HTR-8/SVneo (cell line): ENCODE measurements around the gene VTI1A.
"Not testable (repeated sequence)": the region's sequence is repeated elsewhere in the genome, so short reads cannot be mapped to it uniquely, and the experiment has no call there.

Experiments
- DNase-seq: peaks from one replicate; pipeline ENCODE4 v3.0.0; 2011; ENCODE audit warnings: low spot score, mixed read lengths; ENCODE audit not compliant: insufficient read length
- FAIRE-seq: peaks from 2 replicates; lab custom pipeline; 2011; peaks lifted over from hg19 to GRCh38; lab: Jason Lieb, UNC

The VTI1A gene

DNA sequence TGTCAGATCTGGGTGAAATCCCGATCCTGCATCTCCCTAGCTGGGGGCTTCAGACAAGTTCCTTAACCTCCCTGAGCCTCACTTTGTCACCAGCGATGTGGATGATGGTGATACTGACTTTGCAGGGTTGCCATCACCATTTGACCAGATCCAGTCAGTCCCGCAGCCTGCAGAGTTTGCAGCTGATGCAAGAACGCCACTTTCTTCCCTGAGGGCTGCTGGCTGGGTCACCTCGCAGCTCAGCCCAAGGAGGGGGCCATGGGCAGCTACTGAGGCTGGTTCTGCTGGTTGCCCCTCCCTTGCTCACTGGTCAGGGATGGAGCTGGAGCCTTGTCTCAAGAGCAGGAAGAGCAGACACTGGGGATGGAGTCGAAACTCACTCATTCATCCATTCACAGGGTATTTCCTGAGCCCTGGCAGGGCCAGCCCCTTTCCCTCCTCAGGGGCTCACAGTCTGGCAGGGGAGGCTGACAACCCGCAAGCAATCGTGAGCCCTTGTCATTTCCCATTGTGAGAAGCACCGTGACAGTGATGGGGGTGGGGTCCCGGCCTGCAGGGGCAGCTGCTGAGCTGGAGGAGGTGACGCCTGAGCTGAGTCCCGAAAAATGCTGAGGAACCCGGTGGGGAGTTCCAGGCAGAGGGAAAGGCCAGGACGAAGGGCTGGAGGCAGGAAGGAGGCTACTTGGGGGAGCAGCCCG lies 391.9 kb downstream of the VTI1A start:
- FAIRE-seq, result no peak
- no peak for DNase-seq

DNA sequence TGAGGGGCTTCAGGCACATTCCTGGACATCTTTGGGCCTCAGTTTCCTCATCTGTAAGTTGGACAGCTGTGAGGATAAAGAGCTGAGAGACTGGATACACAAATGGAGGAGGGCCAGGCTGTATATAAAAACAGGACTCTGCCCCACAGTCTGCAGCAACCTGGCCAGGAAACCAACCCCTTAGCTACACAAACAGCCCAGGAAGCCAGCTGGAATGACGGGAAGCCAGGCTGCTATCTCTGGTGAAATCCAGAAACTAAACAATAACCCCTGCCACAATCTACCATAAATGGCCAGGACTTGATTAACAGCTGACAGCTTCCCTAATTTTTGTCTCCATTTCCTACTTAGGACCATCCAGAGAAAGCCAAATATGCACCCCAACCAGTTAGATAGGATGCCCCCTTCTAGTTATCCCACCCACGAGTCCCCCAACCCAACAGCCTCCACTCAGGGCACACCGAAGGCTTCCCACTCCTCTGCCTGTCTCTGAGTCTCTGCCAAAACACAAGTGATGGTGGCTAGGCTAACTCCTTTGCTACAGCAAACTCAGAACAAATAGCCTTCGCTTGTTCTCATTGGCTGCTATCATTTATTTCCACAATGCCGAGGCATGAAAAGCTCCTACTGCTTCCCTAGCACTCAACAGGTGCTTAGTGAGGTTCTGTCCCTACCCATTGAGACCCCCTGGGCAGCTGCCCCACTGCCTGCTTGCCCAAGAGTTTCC lies 393.1 kb downstream of the VTI1A start:
- DNase-seq (no peak), FAIRE-seq (no peak)

DNA sequence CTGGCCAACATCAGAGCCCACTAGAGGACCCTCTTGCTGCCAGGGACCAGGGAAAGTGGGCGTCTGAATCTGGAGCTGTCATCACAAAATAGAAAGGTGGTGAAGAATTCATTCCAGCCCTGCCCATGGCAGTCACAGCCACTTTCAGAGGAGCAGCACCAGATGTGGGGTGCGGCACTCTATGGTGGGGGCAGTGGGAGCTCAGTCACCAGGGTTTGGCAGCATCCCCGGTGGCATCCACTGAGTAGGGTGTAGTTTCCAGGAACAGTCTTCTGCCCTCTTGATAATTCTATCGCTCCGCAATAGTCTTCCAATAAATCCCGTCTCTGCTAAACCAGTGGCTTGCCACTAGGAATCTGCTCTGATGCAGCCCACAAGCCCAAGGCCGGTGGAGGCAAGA lies 394.5 kb downstream of the VTI1A start:
- DNase-seq (no peak), FAIRE-seq (no peak)

DNA sequence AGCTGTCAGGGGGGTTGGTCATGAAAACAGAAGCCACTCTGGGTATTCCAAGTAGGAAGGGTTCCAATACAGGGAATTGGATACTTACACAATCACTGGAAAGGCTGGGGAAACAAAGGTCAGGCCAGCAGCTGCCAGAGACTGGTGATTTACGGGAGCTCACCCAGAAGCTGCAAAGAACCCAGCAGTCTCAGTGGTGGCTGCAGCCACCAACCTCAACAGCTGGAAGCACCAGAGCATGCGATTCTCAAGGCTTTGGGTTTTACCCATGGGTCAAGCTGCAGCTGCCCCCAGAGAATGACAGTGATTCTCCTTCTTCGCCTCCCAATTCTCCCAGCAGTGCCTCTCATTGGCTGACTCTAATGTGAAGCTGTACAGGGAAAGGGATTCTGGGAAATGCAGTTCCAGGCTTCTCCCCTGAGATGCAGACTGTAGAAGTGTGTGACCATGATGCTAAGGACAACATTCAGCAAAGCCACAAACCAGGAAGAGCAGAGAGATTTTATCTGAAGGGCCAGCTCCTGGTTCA lies 395.9 kb downstream of the VTI1A start:
- no peak for DNase-seq

DNA sequence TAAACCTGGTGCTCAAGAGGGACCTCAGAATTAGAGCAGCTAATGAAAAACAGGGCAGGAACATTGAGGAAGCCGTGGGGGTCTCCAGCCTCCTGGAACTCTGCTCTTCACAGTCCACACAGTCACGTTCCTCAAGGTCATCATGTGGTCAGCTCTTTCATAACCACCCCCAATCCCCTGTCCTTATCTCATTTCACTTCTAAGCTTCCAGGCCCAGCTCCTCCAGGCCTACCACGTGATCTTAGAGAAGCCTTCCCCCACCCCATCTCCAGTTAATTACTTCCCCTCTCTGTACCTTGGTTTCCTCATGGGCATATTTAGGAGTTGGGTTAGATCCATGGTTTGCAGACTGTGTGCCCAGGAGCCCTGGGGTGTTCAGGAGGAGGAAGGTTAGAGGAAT lies 396.6 kb downstream of the VTI1A start:
- no peak for FAIRE-seq
- no peak for DNase-seq

More for the DNA sequence above, 395.9 kb downstream of the VTI1A start:
- no peak for FAIRE-seq

DNA sequence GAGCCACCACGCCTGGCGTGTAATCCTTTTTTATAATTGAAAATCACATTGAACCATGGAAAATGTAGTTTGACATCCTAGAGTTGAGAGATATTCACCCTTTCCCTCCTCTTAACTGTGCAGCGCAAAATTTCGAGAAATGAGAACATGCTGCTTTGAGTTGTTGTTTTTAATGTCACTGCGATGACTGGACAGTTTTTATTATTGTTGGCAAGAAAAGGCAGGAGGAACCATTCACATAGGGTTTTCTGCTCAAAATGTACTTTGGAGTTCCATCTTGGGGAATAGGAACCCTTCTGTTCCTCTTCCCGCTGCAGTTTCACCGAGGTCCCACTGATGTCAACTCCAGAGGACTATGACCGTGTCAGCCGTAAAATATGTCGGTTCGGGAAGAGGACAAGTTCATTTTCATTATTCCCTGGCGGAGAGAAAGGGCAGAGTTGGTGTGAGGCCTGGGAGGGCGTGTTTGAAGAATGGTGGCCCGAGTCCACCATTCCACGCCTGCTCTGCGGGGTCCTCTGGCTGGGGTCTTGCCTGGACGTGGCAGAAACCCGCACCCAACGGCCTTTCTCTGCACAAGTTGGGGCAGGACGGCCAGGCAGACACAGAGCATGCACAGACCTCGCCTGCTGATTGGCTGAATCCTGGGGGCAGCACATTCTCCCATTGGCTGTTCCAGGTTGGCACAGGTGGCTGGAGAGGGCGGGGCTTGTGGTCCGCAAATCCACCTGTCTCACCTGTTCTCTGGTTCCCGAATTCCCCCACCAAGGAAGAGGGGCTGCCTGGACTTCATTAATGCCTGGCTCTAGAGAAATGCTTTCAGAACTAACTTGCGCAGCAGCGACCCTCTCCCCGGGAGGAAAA lies 397.9 kb downstream of the VTI1A start:
- FAIRE-seq, result no peak

DNA sequence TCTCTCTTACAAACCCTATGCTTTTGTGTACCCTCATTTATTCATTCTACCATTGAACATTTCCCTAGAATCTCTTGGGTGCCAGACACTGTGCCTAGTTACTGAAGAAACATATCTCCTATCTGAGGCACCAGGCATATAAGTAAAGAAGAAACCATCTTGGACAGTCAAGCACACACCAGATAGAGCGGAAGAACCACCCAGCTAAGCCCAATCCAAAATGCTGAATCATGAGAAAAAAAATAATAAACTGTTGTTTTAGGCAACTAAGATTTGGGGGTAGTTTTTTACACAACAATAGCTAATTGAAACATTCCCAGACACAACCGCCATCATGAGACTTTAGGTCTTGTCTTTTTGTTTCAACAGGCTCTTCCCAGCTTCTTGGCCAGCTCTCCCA lies 400.8 kb downstream of the VTI1A start:
- FAIRE-seq, result no peak
- no peak for DNase-seq

More for the DNA sequence above, 397.9 kb downstream of the VTI1A start:
- no peak for DNase-seq

DNA sequence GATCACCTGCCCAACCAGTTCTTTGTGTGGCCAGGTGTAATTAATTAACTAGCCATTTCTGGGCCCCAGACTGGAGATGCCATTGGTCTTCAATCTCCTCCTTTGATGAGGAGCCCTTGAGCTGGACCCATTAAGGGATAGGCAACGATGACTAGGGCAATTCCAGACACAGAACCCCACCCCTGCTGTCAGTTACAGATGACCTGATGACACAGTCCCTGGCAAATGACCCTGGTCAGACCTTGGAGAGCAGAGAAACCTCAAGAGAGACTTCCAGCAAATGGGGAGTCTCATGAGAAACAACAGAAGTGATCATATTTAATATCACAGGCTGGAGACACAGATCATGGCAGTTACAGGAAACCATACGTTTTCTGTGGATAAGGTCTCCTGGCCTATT lies 401.2 kb downstream of the VTI1A start:
- no peak for DNase-seq
- no peak for FAIRE-seq

DNA sequence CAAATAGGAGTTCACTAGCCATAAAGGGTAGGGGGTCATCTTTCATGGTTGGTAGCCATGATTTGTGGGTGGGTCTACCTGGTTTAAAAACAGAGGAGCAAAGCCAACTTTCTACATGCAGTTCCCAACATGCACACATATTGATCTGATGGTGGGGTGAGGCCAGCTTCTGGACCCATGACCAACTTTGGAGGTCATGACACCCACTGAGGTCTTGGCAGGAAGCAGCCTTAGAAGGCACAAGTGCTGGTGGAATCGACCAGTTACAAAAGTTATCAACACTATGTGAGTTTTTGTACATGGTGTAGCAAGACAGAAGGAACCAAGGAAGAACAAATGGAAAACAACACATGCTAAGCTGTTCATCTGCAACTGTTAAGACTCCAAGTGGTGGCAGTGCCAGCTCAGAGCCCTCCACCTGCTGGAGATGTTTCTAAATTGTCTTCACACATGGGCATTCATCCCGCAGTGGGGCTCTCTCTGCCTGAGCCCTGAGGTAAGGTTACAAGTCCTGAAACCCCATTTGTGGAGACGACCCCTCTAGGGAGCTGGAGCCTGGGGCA lies 401.9 kb downstream of the VTI1A start:
- DNase-seq, result no peak
- FAIRE-seq, result no peak

DNA sequence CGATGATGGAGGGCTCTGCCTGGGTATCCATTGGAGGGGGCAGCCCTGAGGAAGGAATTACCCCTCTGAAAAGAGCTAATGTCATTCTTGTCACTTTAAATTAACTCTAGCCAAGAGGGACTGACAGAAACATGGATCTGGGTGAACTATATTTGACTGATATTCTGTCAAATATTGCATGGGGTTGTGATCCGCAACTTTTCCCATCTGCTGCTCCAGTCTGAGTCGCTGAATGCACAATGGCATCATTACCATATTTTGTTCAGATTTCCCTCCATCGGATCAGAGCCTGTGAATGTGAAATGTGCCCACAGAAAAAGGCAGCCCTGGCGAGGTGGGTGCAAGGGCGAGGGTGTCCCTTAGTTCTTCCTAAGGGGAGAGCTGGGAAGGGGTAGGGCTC lies 402.5 kb downstream of the VTI1A start:
- FAIRE-seq, result no peak
- no peak for DNase-seq

DNA sequence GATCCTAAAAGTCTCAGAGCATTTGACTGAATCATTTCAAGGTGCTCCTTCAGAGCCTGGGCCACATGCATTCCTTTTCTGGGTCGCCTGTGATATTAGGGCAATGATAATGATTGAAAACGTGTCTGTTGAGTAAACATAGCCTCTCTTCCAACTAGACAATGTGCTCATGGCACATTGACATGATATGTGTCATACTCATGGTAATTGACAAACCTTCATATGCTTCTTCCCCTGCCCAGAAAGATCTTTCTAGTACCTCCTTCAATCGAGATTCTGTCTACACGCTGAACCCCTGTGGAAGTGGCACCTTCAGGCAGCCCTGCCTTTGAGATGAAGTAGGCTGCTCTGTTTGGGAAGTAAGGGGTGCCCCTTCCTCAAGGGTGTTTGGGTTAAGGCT lies 404.2 kb downstream of the VTI1A start:
- DNase-seq (no peak), FAIRE-seq (no peak)

DNA sequence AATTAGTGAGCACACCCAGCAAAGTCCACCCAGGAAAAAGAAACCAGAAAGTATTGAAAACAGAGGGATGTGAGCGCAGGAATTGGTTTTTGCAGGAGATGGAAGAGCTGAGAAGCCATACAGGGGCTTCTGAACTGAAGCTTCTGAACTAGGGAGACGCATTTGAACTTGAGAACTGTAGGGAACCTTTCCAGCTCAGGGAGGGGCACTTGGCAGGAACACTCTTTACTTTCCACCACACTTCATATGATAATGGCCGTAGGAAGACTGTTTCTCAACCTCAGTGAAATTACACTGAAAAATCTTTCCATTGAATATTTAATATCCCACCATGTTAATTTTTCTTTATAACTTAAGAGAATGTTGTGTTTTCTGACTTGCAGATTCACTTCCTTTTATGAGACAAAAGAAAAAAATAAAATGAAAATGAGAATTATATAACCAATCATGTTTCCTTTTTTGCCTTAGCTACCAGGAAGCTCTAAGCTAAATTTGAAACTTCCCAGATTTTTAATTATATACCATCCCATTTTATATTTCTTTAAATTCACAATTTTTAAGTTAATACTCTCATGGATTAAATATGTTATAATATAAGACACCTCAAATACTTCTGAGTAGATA lies 404.7 kb downstream of the VTI1A start:
- no peak for DNase-seq
- FAIRE-seq, result no peak

DNA sequence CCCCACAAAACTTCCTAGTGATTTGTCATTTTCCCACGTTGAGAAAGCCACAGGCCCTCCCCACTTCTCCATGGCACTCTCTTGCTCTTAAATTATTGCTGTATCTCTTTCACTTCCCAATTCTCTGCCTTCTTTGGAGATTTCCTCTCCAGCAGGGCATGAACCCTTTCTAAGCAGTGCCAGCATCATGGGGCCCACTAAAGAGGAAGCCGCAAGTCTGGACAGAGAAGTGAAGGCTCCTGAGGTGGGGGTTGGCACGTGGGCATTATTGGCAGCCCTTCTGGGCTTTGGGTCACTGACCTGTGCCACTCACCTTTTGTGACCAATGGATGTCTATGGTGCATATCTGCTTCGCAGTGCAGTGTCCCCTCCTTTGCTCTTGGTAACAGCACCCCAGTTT lies 405.3 kb downstream of the VTI1A start:
- no peak for FAIRE-seq

DNA sequence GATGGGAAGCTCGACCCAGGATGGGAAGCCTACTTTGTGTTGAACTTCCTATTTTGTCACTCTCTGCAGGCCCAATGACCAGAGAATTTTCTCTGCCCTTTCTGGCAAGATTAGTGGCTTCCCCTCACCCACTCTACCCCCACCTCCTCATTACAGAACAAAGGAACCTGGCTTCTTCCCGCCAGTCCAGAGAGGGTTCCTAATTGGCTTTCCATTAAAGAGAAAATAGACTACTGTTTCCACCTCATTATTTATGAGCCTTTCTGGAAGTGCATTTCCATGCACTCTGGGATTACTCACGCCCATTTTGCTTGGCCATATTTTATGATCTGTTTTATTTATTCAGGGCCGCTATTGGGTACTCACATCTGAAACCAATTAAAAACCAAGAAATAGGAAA lies 408.1 kb downstream of the VTI1A start:
- FAIRE-seq (no peak), DNase-seq (no peak)

More for the DNA sequence above, 405.3 kb downstream of the VTI1A start:
- no peak for DNase-seq

DNA sequence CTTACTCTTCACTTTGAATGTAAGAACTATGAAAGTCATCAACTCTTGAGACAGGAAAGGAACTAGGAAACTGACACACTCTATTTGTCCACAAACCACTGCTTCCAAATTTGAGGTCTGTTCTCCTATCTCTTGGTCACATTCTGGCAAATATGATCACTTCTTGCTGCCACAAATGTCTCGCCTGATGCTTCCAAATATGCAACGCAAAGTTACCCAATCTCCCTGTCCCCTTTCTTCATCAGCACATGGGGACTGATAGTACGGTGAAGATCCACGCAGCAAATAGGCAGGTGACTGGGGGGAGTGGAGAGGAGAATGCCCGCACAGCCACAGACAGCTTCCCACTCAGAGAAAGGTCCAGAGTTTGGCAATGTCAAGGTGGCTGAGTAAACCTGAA lies 410.5 kb downstream of the VTI1A start:
- no peak for DNase-seq
- no peak for FAIRE-seq

DNA sequence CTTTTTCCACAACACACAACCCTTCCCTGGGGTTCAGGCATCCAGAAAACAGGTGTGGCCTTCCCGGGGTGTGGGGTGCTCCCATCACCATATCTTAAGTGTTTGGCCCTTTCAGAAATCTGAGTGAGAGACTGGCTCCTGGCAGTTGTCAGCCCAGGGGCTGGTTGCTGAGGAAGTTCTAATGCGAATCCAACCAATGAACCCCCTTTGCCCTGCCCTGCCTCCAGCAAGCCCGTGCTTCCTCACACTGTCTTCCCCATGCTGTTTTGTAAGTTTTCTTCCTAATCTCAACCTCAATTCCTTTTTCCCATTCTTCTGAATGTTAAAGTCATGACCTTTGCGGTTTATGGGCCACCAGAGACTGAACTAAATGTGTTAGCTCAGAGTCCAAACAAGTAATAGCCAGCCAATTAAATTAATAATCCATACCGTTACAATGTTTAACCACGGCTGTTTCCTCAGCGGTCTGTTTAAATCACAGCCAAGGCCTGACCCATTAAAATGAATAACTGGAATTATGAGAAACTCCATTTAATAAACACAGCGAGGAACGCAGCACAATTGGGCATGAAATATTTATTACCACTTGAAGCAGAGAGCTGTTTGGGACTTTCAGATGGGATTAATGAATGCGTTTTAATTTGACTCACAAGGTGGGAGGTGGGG lies 412.1 kb downstream of the VTI1A start:
- FAIRE-seq, result no peak
- DNase-seq, result no peak

DNA sequence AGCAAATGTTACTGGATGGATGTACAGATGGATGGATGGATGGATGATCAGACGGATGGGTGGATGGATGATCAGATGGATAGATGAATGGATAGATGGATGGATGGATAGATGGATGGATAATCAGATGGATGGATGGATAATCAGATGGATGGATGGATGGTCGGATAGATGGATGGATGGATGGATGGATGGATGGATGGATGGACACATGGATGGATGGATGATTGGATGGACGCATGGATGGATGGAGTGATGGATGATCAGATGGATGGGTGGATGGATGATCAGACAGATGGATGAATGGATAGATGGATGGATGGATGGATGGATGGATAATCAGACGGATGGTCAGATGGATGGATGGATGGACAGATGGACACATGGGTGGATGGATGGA lies 412.8 kb downstream of the VTI1A start:
- no peak for FAIRE-seq
- no peak for DNase-seq

DNA sequence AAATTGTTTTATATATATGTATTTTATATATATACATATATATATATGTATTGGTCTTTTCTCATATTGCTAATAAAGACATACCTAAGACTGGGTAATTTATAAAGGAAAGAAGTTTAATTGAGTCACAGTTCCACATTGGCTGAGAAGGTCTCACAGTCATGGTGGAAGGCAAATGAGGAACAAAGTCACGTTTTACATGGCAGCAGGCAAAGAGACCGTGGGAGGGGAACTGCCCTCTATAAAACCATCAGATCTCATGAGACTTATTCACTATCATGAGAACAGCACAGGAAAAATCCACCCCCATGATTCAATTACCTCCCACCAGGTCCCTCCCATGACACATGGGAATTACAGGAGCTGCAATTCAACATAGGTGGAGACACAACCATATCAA lies 416.4 kb downstream of the VTI1A start:
- not testable (repeated sequence) for FAIRE-seq, DNase-seq
